GM12865 (cell line): ENCODE measurements around the gene NAAA.
"Not testable (repeated sequence)": the region's sequence is repeated elsewhere in the genome, so short reads cannot be mapped to it uniquely, and the experiment has no call there.

Source experiments
- DNase-seq: peaks from one replicate; pipeline ENCODE4 v3.0.0; 2010; ENCODE audit warnings: low read depth
- H3K4me3 ChIP-seq: 2 replicates; pipeline ENCODE4 v1.5.1; 2011; ENCODE audit warnings: mild to moderate bottlenecking, low read depth, low read length, control low read depth
- TF ChIP-seq, protein P1 (sequence below): IDR thresholded peaks from 2 replicates; pipeline ENCODE4 v1.5.1; 2011; ENCODE audit warnings: low read length, control low read depth, low read depth, inconsistent platforms; ENCODE audit not compliant: insufficient read depth; ENCODE audit errors: missing control alignments

NAAA gene

DNA sequence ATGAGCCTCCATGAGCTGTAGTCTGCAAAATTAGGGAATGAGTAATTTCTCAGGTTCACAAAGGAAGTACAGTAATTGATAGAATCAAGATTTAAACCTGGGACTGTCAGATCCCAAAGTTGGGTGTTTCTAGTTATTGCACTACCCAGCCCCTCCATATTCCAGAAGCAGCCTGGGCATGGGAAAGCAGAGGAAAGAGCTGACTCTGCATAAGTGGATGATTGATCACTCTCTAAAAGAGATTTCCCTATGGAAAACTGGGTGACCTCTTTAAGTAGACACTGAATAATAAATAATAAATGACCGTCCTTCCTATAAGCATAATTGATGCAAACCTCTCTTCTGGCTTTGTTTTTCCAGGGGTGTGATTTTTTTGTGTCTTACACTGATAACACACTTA, 5.2 kb downstream of the NAAA start:
- DNase-seq = no peak
- TF ChIP-seq, protein P1, sequence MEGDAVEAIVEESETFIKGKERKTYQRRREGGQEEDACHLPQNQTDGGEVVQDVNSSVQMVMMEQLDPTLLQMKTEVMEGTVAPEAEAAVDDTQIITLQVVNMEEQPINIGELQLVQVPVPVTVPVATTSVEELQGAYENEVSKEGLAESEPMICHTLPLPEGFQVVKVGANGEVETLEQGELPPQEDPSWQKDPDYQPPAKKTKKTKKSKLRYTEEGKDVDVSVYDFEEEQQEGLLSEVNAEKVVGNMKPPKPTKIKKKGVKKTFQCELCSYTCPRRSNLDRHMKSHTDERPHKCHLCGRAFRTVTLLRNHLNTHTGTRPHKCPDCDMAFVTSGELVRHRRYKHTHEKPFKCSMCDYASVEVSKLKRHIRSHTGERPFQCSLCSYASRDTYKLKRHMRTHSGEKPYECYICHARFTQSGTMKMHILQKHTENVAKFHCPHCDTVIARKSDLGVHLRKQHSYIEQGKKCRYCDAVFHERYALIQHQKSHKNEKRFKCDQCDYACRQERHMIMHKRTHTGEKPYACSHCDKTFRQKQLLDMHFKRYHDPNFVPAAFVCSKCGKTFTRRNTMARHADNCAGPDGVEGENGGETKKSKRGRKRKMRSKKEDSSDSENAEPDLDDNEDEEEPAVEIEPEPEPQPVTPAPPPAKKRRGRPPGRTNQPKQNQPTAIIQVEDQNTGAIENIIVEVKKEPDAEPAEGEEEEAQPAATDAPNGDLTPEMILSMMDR = no peak
- no peak overlapping the region for H3K4me3 ChIP-seq

DNA sequence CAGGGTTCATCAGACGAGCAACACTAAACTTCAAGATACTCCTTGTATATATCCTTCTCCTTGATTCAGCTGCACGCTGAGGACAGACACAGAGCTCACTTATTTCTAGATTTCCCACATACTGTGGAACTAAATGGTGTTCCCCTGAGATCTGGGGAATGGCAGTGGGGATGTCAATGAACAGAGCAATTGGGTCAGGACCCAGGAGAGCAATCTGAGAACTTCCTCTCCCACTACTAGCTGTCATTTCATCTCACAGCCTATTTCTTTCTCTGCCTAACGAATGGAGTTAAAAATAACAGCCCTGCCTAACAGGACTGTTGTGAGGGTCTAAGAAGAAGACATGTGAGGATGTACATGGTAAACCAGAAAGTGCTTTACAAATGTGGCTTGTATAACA, 10.7 kb downstream of the NAAA start:
- no peak overlapping the region for H3K4me3 ChIP-seq
- TF ChIP-seq, protein P1 = no peak
- DNase-seq = no peak

DNA sequence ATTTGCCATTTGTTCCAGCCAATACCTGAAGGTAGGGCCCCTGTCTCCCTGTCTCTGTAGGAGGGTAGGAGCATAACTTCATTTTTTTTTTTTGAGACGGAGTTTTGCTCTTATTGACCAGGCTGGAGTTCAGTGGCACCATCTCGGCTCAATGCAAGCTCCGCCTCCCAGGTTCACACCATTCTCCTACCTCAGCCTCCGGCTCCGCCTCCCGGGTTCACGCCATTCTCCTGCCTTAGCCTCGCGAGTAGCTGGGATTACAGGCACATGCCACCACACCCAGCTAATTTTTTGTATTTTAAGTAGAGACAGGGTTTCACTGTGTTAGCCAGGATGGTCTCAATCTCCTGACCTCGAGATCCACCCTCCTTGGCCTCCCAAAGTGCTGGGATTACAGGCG, 15.9 kb downstream of the NAAA start:
- H3K4me3 ChIP-seq, DNase-seq: not testable (repeated sequence)

DNA sequence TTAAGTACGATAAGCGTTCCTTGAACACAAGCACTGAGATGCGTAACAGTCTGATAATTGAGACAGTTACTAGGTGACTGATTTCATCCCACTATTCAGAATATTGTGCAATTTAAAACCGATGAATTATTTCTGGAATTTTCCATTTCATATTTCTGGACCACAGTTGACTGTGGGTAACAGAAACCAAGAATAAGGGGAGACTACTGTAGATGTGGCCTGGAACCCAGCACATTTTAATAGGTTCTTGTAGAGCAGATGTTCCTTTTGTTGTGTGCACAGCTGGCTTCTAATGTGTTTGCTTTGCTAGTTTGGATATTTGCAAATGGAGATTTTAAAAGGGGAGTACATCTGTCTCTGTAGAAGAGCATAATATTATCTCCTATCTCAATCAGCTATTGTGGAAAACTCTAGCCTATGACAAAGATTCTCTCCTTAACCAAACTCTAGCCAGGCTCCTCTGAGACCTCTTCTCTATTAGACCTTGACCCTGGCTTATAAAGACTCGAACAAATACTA, 16.4 kb downstream of the NAAA start:
- TF ChIP-seq, protein P1 = no peak
- H3K4me3 ChIP-seq = no peak overlapping the region
- no peak for DNase-seq

DNA sequence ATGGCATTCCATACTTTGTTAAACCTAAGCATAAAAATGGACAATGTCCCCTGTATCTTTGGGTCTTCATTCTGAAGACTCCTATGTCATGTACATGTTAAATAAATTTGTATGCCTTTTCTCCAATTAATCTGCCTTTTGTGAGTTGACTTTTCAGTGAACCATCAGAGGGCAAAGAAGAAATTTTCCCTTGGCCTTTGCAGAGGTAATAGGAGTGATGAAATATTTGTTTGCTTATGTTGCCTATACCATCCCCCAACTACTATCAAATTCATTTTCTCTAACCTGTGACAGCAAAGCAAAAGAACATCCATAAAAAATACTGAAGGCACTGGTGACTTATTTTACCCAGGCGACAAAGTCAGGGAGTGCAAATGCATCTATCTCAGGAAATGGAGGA, 18.2 kb downstream of the NAAA start:
- no peak overlapping the region for H3K4me3 ChIP-seq
- TF ChIP-seq, protein P1 = no peak
- no peak for DNase-seq

DNA sequence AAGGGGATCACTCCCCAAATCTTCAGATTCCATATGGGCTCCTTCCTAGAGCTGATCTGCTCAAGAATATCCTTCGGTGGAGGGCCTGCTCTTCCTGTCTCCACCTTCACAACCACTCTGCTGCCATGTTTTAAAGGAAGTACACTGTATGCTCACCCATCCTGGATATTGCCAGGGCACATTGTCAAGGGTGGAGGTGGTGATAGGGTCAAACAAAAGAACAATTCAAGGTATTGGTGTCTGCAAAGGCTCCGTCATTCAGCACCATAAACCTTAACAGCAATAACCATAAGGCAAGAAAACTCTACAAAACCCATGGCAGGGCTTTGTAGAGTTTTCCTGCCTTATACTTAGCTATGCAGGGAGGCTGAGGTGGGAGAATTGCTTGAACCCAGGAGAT, 18.9 kb downstream of the NAAA start:
- DNase-seq = no peak
- no peak overlapping the region for H3K4me3 ChIP-seq
- TF ChIP-seq, protein P1 = no peak

DNA sequence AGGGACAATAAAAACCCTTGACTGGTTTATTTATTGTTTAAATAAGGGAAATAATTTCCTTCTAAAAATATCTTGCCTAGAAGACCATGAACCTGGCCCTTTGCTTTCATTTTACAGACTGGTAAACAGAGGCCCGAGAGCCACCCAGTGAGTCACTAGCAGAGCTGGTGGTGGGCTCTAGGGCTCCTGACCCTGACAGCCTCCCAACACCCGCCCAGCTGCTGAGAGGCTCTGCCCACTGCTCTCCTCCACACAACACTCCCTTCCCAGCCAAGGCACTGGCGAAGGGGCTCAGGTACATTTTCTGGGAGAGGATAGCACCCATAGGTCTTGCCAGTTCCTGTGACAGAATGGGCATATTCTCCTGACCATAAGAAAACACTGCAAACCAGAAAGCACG, 20.5 kb downstream of the NAAA start:
- TF ChIP-seq, protein P1 = no peak
- no peak overlapping the region for H3K4me3 ChIP-seq
- DNase-seq = no peak
